Hippocampal formation (tissue), 2 donors: Measurements from ENCODE around the gene ARHGEF28.

Source experiments
- DNase-seq, 2 donors: peaks; one replicate each; lab custom pipeline; 2025; lab: John Stamatoyannopoulos, UW

The ARHGEF28 gene

GRCh38 chr5:73899916-73900315 lies 273.9 kb downstream of the ARHGEF28 start:
- peak in 1 of 2 donors; percentile 29 for DNase-seq

GRCh38 chr5:73900566-73900965 lies 274.6 kb downstream of the ARHGEF28 start:
- no peak for DNase-seq

- DNase-seq = no peak
These were observed 275.0 kb downstream of the ARHGEF28 start for GRCh38 chr5:73901043-73901442.

GRCh38 chr5:73901455-73901854 lies 275.5 kb downstream of the ARHGEF28 start:
- DNase-seq = no peak

- DNase-seq = peak in 1 of 2 donors; percentile 53
These were observed 276.5 kb downstream of the ARHGEF28 start for GRCh38 chr5:73902327-73903051.

- no peak for DNase-seq
These were observed 277.2 kb downstream of the ARHGEF28 start for GRCh38 chr5:73903169-73903568.

GRCh38 chr5:73906277-73906676 lies 280.3 kb downstream of the ARHGEF28 start:
- DNase-seq = no peak

GRCh38 chr5:73907164-73907563 lies 281.2 kb downstream of the ARHGEF28 start:
- DNase-seq = no peak

GRCh38 chr5:73908395-73908794 lies 282.4 kb downstream of the ARHGEF28 start:
- DNase-seq = no peak

- no peak for DNase-seq
These were observed 282.9 kb downstream of the ARHGEF28 start for GRCh38 chr5:73908846-73909245.

GRCh38 chr5:73909474-73909873 lies 283.5 kb downstream of the ARHGEF28 start:
- DNase-seq = no peak

- no peak for DNase-seq
These were observed 285.9 kb downstream of the ARHGEF28 start for GRCh38 chr5:73911761-73912393.

- DNase-seq = no peak
These were observed 286.9 kb downstream of the ARHGEF28 start for GRCh38 chr5:73912821-73913271.

GRCh38 chr5:73913971-73914370 lies 288.0 kb downstream of the ARHGEF28 start:
- no peak for DNase-seq

GRCh38 chr5:73915345-73915744 lies 289.3 kb downstream of the ARHGEF28 start:
- DNase-seq = no peak

GRCh38 chr5:73917433-73917832 lies 291.4 kb downstream of the ARHGEF28 start:
- peak in 1 of 2 donors; percentile 29 for DNase-seq

GRCh38 chr5:73917891-73918290 lies 291.9 kb downstream of the ARHGEF28 start:
- DNase-seq = no peak

GRCh38 chr5:73918791-73919221 lies 292.8 kb downstream of the ARHGEF28 start:
- no peak for DNase-seq

GRCh38 chr5:73921741-73922140 lies 295.7 kb downstream of the ARHGEF28 start:
- no peak for DNase-seq

GRCh38 chr5:73922224-73922623 lies 296.2 kb downstream of the ARHGEF28 start:
- no peak for DNase-seq

GRCh38 chr5:73922875-73923557 lies 297.0 kb downstream of the ARHGEF28 start:
- no peak for DNase-seq

- no peak for DNase-seq
These were observed 302.6 kb downstream of the ARHGEF28 start for GRCh38 chr5:73928476-73929070.
